ENCODE measurements around the gene MLH1. TPM values are rescaled to one million over a fixed set of nuclear protein-coding genes. Genes with fewer than 3 reads are reported as not detected.

Gene MLH1
- total and polyA plus RNA-seq, 10 of the 15 experiments (the other 5 are each of a cell fraction or from before 2014, with no cell fraction given), result 58.6 to 109 (median 81.4) TPM

GRCh38 chr3:37098884-37099283, 105.6 kb downstream of the MLH1 start:
- WGBS (ENCODE audit: insufficient coverage, insufficient replicate concordance, low lambda C conversion rate, missing lambda C conversion rate), result 100% methylated on average over 2 of the region's 2 CpGs
- in situ Hi-C loops (cut with MboI), result no loop called here
- ChIA-PET RAD21 (ENCODE audit: unreplicated experiment) (no interaction called here), CTCF (interaction anchor here (0.6 kb wide), 1 partner anchor 69 kb away, joined by 3 read pairs; no protein-coding TSS in a partner anchor), SMC1A (ENCODE audit: uncharacterized antibody, unreplicated experiment) (interaction anchor here (0.7 kb wide), 1 partner anchor 17 kb away, joined by 3 read pairs; no protein-coding TSS in a partner anchor), POLR2A (no interaction called here)
- Histone ChIP-seq H3K4me3 (no peak overlapping the region), H3K27ac (ENCODE audit: control insufficient read depth, insufficient read depth) (no peak overlapping the region), H3K4me1 (ENCODE audit: control insufficient read depth, insufficient read depth, low read length) (no peaks in the 10 kb centered on the region), H2AFZ (ENCODE audit: control insufficient read depth, low read depth, low read length) (no peak overlapping the region), H3K4me2 (ENCODE audit: control insufficient read depth, insufficient read depth) (no peak overlapping the region), H3K27me3 (replicated peaks in 1 of 2; ENCODE audit: control insufficient read depth in 2 of 2, insufficient read depth in 2 of 2, low read length in 1 of 2) (no peaks in the 10 kb centered on the region), H4K20me1 (ENCODE audit: control insufficient read depth, insufficient read depth) (no peaks in the 10 kb centered on the region), H3K36me3 (ENCODE audit: control insufficient read depth in 2 of 2, insufficient read depth in 2 of 2, low read length in 1 of 2) (no peaks in the 10 kb centered on the region), H3K9ac (ENCODE audit: control insufficient read depth, insufficient read depth, low read length) (no peak overlapping the region), H3K79me2 (ENCODE audit: control insufficient read depth, insufficient read depth, low read length) (no peaks in the 10 kb centered on the region), H3K9me3 (replicated peaks; ENCODE audit: control insufficient read depth, insufficient read depth, low read length) (no peaks in the 10 kb centered on the region)
- DNase-seq (ENCODE audit: low read depth, low spot score) (no peak), FAIRE-seq (no peak), ATAC-seq (no peak)
- no TSS peak for BruUV-seq (replicated peaks)
- intact Hi-C loops (cut with micrococcal nuclease; ENCODE audit: unreplicated experiment), result no loop called here
- no peak for TF ChIP-seq ZBTB4 (CRISPR knock-in tag; IDR thresholded peaks at IDR 0.05)
- TF ChIP-seq TCF3 (IDR thresholded peaks at IDR 0.05; ENCODE audit: borderline replicate concordance, insufficient read depth, low read depth, low read length), result no peak
- TF ChIP-seq CBX5 (IDR thresholded peaks at IDR 0.05; ENCODE audit: low read depth), result no peak
- TF ChIP-seq FOXK2 (IDR thresholded peaks at IDR 0.05), result no peak
- no peak for TF ChIP-seq ZBED1 (IDR thresholded peaks at IDR 0.05; ENCODE audit: borderline replicate concordance)
- TF ChIP-seq TBL1XR1 (IDR thresholded peaks at IDR 0.05; ENCODE audit: low read depth, low read length), result no peak
- TF ChIP-seq NFXL1 (IDR thresholded peaks at IDR 0.05; ENCODE audit: borderline replicate concordance), result no peak
- TF ChIP-seq MEF2A (IDR thresholded peaks at IDR 0.05; ENCODE audit: insufficient read depth, low read depth, low read length), result no peak
- no peak for TF ChIP-seq PKNOX1 (IDR thresholded peaks at IDR 0.05)
- TF ChIP-seq NFYA (IDR thresholded peaks at IDR 0.05; ENCODE audit: borderline replicate concordance, low read depth, low read length), result no peak
- TF ChIP-seq RB1 (IDR thresholded peaks at IDR 0.05; ENCODE audit: borderline replicate concordance), result no peak
- no peak for TF ChIP-seq E2F8 (IDR thresholded peaks at IDR 0.05; ENCODE audit: low read depth, partially characterized antibody)
- no peak for TF ChIP-seq SIN3A (IDR thresholded peaks at IDR 0.05; ENCODE audit: low read depth, low read length)
- TF ChIP-seq RELA (IDR thresholded peaks at IDR 0.05; ENCODE audit: borderline replicate concordance, partially characterized antibody), result no peak
- no peak for TF ChIP-seq ATF7 (IDR thresholded peaks at IDR 0.05; ENCODE audit: low read depth)
- no peak for TF ChIP-seq JUNB (IDR thresholded peaks at IDR 0.05)
- TF ChIP-seq MXI1 (IDR thresholded peaks at IDR 0.05; ENCODE audit: low read depth, low read length), result no peak
- no peak for TF ChIP-seq KDM1A (IDR thresholded peaks at IDR 0.05; ENCODE audit: borderline replicate concordance)
- TF ChIP-seq ZSCAN29 (IDR thresholded peaks at IDR 0.05), result no peak

Measured in GM12878 (cell line).